PFSK-1 (cell line): ENCODE measurements around the gene ACE.

ENCODE experiments used
- FOXP2 ChIP-seq: optimal IDR thresholded peaks from 2 replicates; pipeline ENCODE3; 2011; ENCODE audit warnings: borderline replicate concordance, control low read depth, inconsistent platforms; ENCODE audit not compliant: insufficient read depth; ENCODE audit errors: extremely low read length, extremely low read depth
- POLR2AphosphoS5 ChIP-seq: IDR thresholded peaks from 2 replicates; pipeline ENCODE4 v1.6.1; 2012; ENCODE audit warnings: low read depth, mild to moderate bottlenecking, control low read depth, low read length, moderate library complexity
- REST ChIP-seq, 2 experiments: IDR thresholded peaks; 2 replicates each; pipeline versions ENCODE4 v1.6.1 to v1.8.0; 2011 to 2012; ENCODE audit warnings: low read depth in 2 of 2, low read length in 2 of 2, control low read depth in 1 of 2, inconsistent platforms in 1 of 2, mild to moderate bottlenecking in 1 of 2, moderate library complexity in 1 of 2; ENCODE audit not compliant: insufficient read depth in 1 of 2
- SIN3A ChIP-seq: IDR thresholded peaks from 2 replicates; pipeline ENCODE4 v1.6.1; 2012; ENCODE audit warnings: mild to moderate bottlenecking, low read length, moderate library complexity, borderline replicate concordance; ENCODE audit not compliant: insufficient read depth
- TAF1 ChIP-seq: IDR thresholded peaks from 2 replicates; pipeline ENCODE4 v1.6.1; 2012; ENCODE audit warnings: low read length, control low read depth, borderline replicate concordance; ENCODE audit not compliant: insufficient read depth

ACE gene

GRCh38 chr17:63512388-63512787 lies 35.5 kb downstream of the ACE start:
- TF ChIP-seq TAF1 (no peak), POLR2AphosphoS5 (no peak), REST (IDR thresholded peaks at IDR 0.05; ENCODE audit: insufficient read depth in 1 of 2, low read depth in 2 of 2, low read length in 2 of 2) (no peak), SIN3A (no peak), FOXP2 (no peak)

GRCh38 chr17:63512896-63513644 lies 36.2 kb downstream of the ACE start:
- TF ChIP-seq POLR2AphosphoS5 (no peak), FOXP2 (no peak), TAF1 (no peak), SIN3A (no peak), REST (IDR thresholded peaks at IDR 0.05; ENCODE audit: insufficient read depth in 1 of 2, low read depth in 2 of 2, low read length in 2 of 2) (no peak)

- no peak for TF ChIP-seq POLR2AphosphoS5
- TF ChIP-seq TAF1 = no peak
- TF ChIP-seq REST (IDR thresholded peaks at IDR 0.05; ENCODE audit: insufficient read depth in 1 of 2, low read depth in 2 of 2, low read length in 2 of 2) = no peak
- no peak for TF ChIP-seq FOXP2
- TF ChIP-seq SIN3A = no peak
Observed at GRCh38 chr17:63514477-63514876, 37.6 kb downstream of the ACE start.

GRCh38 chr17:63514974-63515373 lies 38.1 kb downstream of the ACE start:
- TF ChIP-seq REST (IDR thresholded peaks at IDR 0.05; ENCODE audit: insufficient read depth in 1 of 2, low read depth in 2 of 2, low read length in 2 of 2) (no peak), FOXP2 (no peak), TAF1 (no peak), POLR2AphosphoS5 (no peak), SIN3A (no peak)

- TF ChIP-seq TAF1 (no peak), SIN3A (no peak), REST (IDR thresholded peaks at IDR 0.05; ENCODE audit: insufficient read depth in 1 of 2, low read depth in 2 of 2, low read length in 2 of 2) (no peak), FOXP2 (no peak), POLR2AphosphoS5 (no peak)
Observed at GRCh38 chr17:63515426-63515825, 38.6 kb downstream of the ACE start.
